ENCODE measurements around the gene AKAP8. TPM values are rescaled to one million over a fixed set of nuclear protein-coding genes. Genes with fewer than 3 reads are reported as not detected.

Gene AKAP8
- total and polyA plus RNA-seq, 4 donors, result 7.5 to 12.4 (median 9.8) TPM

DNA sequence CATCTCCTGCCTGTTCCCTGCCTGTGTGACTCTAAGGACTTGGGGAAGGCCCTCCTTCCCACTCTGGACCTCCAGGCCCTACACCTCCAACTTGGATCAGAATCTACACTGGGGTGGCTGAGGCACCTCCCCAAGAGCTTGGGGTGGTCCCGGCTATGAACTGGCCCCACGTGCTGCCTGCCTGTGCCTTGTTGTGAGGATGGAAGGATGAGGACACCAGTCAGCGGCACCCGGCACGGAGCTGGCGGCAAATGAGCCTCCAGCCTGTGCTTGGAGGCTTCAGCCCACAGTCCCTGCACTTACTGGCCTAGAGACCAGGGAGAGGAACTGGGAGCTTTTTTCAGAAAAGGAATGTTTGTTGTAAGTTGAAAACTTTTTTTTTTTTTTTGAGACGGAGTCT is 8.5 kb downstream of the AKAP8 start:
- no peaks in the 10 kb centered on the region for H3K9me3 ChIP-seq (ENCODE audit: control insufficient read depth in 4 of 4, low read length in 3 of 4)
- no peak overlapping the region for H3K9ac ChIP-seq (ENCODE audit: low read depth in 1 of 2, low read length in 2 of 2)
- peaks cover 17 to 34% (median 20%) of the 10 kb centered on the region in 4 donors for H3K4me1 ChIP-seq (ENCODE audit: control insufficient read depth in 4 of 4, insufficient read depth in 4 of 4, low read length in 3 of 4)
- H3K36me3 ChIP-seq (ENCODE audit: control insufficient read depth in 4 of 4, insufficient read depth in 3 of 4, low read depth in 1 of 4, low read length in 3 of 4), result peaks cover 19 to 64% (median 30%) of the 10 kb centered on the region in 4 donors
- no peak for TF ChIP-seq SP1 (IDR thresholded peaks at IDR 0.05)
- no peak for TF ChIP-seq YY1 (IDR thresholded peaks at IDR 0.05)
- no peak for TF ChIP-seq RAD21 (IDR thresholded peaks at IDR 0.05)
- TF ChIP-seq, protein P1, sequence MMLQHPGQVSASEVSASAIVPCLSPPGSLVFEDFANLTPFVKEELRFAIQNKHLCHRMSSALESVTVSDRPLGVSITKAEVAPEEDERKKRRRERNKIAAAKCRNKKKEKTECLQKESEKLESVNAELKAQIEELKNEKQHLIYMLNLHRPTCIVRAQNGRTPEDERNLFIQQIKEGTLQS (IDR thresholded peaks at IDR 0.05), result no peak
- WGBS, result 98% methylated on average over 7 of the region's 7 CpGs
- no peak for DNase-seq (ENCODE audit: low spot score)
- no peaks in the 10 kb centered on the region for H3K27me3 ChIP-seq (ENCODE audit: control insufficient read depth in 4 of 4, insufficient read depth in 4 of 4, low read length in 3 of 4)
- H3K27ac ChIP-seq (ENCODE audit: low read depth in 1 of 2, low read length in 2 of 2), result no peak overlapping the region
- no peak overlapping the region for H3K4me3 ChIP-seq (ENCODE audit: low read depth in 1 of 3, low read length in 3 of 3)

DNA sequence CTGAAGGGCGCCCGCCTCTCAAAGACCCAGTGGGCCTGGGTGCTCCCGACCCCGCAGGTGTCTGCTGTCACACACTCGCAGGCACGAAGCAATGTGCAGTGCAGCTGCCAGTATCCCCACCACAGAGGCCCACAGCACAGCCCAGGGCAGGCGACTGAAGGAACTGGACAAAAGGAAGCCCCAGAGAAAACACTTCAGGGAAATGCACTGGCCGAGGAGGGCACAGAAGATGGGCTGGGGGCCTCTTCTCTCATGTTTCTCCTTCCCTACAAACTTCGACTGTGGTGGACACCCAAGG is 10.0 kb downstream of the AKAP8 start:
- peaks cover 22 to 75% (median 37%) of the 10 kb centered on the region in 4 donors for H3K36me3 ChIP-seq (ENCODE audit: control insufficient read depth in 4 of 4, insufficient read depth in 3 of 4, low read depth in 1 of 4, low read length in 3 of 4)
- H3K4me1 ChIP-seq (ENCODE audit: control insufficient read depth in 4 of 4, insufficient read depth in 4 of 4, low read length in 3 of 4), result peaks cover 7 to 20% (median 9%) of the 10 kb centered on the region in 4 donors
- H3K27ac ChIP-seq (ENCODE audit: low read depth in 1 of 2, low read length in 2 of 2), result no peak overlapping the region
- H3K9me3 ChIP-seq (ENCODE audit: control insufficient read depth in 4 of 4, low read length in 3 of 4), result no peaks in the 10 kb centered on the region
- 97% methylated on average over 9 of the region's 9 CpGs for WGBS
- H3K9ac ChIP-seq (ENCODE audit: low read depth in 1 of 2, low read length in 2 of 2), result no peak overlapping the region
- H3K4me3 ChIP-seq (ENCODE audit: low read depth in 1 of 3, low read length in 3 of 3), result no peak overlapping the region
- DNase-seq (ENCODE audit: low spot score), result no peak
- no peaks in the 10 kb centered on the region for H3K27me3 ChIP-seq (ENCODE audit: control insufficient read depth in 4 of 4, insufficient read depth in 4 of 4, low read length in 3 of 4)
- TF ChIP-seq RAD21 (IDR thresholded peaks at IDR 0.05) (no peak), GABPA (IDR thresholded peaks at IDR 0.05 in 1 of 2, conservative IDR thresholded peaks at IDR 0.05 in 1 of 2) (no peak), TAF1 (conservative IDR thresholded peaks at IDR 0.05) (no peak), FOXA1 (IDR thresholded peaks at IDR 0.05) (no peak), HNF4G (IDR thresholded peaks at IDR 0.05) (no peak), RXRA (IDR thresholded peaks at IDR 0.05) (no peak), JUND (IDR thresholded peaks at IDR 0.05) (no peak), YY1 (IDR thresholded peaks at IDR 0.05) (no peak), NR2F2 (IDR thresholded peaks at IDR 0.05) (no peak), EGR1 (IDR thresholded peaks at IDR 0.05; ENCODE audit: low read depth in 2 of 2) (no peak), FOXA2 (IDR thresholded peaks at IDR 0.05) (no peak)
- TF ChIP-seq, protein P2, sequence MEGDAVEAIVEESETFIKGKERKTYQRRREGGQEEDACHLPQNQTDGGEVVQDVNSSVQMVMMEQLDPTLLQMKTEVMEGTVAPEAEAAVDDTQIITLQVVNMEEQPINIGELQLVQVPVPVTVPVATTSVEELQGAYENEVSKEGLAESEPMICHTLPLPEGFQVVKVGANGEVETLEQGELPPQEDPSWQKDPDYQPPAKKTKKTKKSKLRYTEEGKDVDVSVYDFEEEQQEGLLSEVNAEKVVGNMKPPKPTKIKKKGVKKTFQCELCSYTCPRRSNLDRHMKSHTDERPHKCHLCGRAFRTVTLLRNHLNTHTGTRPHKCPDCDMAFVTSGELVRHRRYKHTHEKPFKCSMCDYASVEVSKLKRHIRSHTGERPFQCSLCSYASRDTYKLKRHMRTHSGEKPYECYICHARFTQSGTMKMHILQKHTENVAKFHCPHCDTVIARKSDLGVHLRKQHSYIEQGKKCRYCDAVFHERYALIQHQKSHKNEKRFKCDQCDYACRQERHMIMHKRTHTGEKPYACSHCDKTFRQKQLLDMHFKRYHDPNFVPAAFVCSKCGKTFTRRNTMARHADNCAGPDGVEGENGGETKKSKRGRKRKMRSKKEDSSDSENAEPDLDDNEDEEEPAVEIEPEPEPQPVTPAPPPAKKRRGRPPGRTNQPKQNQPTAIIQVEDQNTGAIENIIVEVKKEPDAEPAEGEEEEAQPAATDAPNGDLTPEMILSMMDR (IDR thresholded peaks at IDR 0.05; ENCODE audit: low read depth, low read length, missing input control), result no peak
- TF ChIP-seq, protein P1 (IDR thresholded peaks at IDR 0.05), result no peak
- TF ChIP-seq, protein P3, sequence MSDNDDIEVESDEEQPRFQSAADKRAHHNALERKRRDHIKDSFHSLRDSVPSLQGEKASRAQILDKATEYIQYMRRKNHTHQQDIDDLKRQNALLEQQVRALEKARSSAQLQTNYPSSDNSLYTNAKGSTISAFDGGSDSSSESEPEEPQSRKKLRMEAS (IDR thresholded peaks at IDR 0.05), result no peak

DNA sequence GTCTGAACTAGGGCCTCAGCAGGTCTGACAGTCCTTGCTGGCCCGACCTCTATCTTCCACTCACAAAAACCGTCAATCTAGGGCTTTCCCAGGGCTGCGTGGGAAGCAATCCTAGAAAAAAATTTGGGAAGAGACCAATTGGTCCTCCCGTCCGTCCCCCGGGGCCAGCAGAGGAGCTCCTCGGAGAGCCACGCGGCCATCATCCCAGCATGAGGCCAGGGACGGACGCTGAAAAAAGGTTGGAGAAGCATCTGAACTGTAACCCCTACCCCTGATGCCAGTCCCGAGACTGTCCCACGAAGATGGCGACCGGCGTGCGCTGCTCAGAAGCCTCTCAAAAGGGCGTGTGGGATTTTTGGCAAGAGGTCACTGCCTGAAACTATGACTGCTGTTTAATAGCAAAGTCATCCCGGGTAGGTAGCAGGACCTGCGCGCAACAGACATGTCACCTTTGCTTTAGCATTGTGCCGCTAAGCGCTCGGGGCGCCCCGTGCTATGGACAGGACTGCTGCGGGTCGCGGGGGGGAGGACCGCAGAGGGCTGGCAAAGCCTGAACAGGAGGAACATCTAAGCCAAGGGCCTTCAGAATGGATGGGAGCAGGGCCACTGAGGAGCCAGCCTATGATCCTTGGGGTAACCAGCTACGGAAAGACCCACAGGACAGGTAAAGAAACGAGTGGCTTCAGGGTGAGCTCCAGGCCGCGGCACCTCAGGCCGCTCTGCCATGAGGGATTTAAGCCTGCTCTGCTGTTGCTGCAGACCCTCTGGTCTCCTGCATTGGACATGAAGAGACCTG is 10.6 kb downstream of the AKAP8 start:
- TF ChIP-seq, protein P3 (IDR thresholded peaks at IDR 0.05), result no peak
- TF ChIP-seq FOXA2 (IDR thresholded peaks at IDR 0.05) (no peak), SP1 (IDR thresholded peaks at IDR 0.05) (no peak)
- TF ChIP-seq, protein P1 (IDR thresholded peaks at IDR 0.05), result no peak
- TF ChIP-seq, protein P2 (IDR thresholded peaks at IDR 0.05; ENCODE audit: low read depth, low read length, missing input control), result no peak
- Histone ChIP-seq H3K9me3 (ENCODE audit: control insufficient read depth in 4 of 4, low read length in 3 of 4) (no peaks in the 10 kb centered on the region), H3K27ac (ENCODE audit: low read depth in 1 of 2, low read length in 2 of 2) (no peak overlapping the region), H3K4me1 (ENCODE audit: control insufficient read depth in 4 of 4, insufficient read depth in 4 of 4, low read length in 3 of 4) (peaks cover 1 to 14% (median 5%) of the 10 kb centered on the region in 4 donors), H3K4me3 (ENCODE audit: low read depth in 1 of 3, low read length in 3 of 3) (no peak overlapping the region), H3K9ac (ENCODE audit: low read depth in 1 of 2, low read length in 2 of 2) (no peak overlapping the region), H3K36me3 (ENCODE audit: control insufficient read depth in 4 of 4, insufficient read depth in 3 of 4, low read depth in 1 of 4, low read length in 3 of 4) (peaks cover 22 to 75% (median 37%) of the 10 kb centered on the region in 4 donors), H3K27me3 (ENCODE audit: control insufficient read depth in 4 of 4, insufficient read depth in 4 of 4, low read length in 3 of 4) (no peaks in the 10 kb centered on the region)
- 96% methylated on average over 35 of the region's 35 CpGs for WGBS
- DNase-seq (ENCODE audit: low spot score), result no peak

Data from liver (tissue), 9 donors.